ENCODE measurements around the gene GRIN1. TPM values are rescaled to one million over a fixed set of nuclear protein-coding genes. Genes with fewer than 3 reads are reported as not detected.
A peak's percentile ranks its signal among the peaks of the same experiment; 100 is the strongest.

The GRIN1 gene
- total and polyA plus RNA-seq, 2 of the 13 experiments (the other 11 are each of a cell fraction or from before 2014, with no cell fraction given): 0.13 TPM; not detected in 1

DNA sequence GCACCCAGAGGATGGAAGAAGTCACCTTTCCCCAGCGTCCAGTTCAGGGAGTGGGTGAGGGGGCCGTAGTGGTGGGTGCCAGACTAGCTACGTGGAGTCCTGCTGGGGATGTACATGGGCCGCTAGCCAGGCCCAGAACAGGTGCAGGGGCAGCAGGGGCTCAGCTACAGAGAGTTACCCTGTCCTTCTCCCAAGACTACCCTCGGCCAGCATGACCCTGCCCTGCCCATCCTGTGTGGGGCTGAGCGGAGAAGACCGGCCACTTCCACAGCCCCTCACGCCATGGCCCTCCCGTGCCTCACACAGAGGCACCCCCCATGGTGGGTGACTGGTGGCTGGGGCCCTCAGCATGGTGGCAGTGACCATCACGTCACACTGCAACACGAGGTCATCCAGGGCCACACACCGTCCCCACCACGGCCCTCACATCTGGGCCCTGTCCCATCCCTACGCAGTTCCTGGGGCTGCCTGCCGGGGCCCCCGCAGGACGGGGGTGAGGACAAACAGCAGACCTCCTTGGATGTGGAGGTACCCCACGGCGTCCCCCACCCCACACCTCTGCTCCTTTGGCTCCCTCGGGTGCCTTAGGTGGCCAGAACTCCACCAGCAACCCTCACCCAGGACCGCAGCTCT is 23.4 kb upstream of the GRIN1 start:
- peak; percentile 23 for TF ChIP-seq AGO2 (optimal IDR thresholded peaks at IDR 0.05; ENCODE audit: low read depth, low read length)
- no peak for TF ChIP-seq ZNF441 (CRISPR knock-in tag; IDR thresholded peaks at IDR 0.05; ENCODE audit: borderline replicate concordance)
- TF ChIP-seq ZNF335 (CRISPR knock-in tag; IDR thresholded peaks at IDR 0.05): no peak
- TF ChIP-seq RXRA (CRISPR knock-in tag; IDR thresholded peaks at IDR 0.05): peak; percentile 15; the same call in 1 of the 2 replicates
- TF ChIP-seq, protein P1, sequence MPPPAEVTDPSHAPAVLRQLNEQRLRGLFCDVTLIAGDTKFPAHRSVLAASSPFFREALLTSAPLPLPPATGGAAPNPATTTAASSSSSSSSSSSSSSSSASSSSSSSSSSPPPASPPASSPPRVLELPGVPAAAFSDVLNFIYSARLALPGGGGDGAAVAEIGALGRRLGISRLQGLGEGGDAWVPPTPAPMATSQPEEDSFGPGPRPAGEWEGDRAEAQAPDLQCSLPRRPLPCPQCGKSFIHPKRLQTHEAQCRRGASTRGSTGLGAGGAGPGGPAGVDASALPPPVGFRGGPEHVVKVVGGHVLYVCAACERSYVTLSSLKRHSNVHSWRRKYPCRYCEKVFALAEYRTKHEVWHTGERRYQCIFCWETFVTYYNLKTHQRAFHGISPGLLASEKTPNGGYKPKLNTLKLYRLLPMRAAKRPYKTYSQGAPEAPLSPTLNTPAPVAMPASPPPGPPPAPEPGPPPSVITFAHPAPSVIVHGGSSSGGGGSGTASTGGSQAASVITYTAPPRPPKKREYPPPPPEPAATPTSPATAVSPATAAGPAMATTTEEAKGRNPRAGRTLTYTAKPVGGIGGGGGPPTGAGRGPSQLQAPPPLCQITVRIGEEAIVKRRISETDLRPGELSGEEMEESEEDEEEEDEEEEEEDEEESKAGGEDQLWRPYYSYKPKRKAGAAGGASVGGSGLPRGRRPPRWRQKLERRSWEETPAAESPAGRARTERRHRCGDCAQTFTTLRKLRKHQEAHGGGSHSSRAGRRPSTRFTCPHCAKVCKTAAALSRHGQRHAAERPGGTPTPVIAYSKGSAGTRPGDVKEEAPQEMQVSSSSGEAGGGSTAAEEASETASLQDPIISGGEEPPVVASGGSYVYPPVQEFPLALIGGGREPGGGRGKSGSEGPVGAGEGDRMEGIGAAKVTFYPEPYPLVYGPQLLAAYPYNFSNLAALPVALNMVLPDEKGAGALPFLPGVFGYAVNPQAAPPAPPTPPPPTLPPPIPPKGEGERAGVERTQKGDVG (CRISPR knock-in tag; IDR thresholded peaks at IDR 0.05; ENCODE audit: borderline replicate concordance): no peak
- 0 out of 2 replicates have a peak, but pooled peaks have one; percentile 4 for TF ChIP-seq HNRNPL (IDR thresholded peaks at IDR 0.05; ENCODE audit: low read depth, low read length)
- no peak for TF ChIP-seq ZNF12 (CRISPR knock-in tag; IDR thresholded peaks at IDR 0.05)
- TF ChIP-seq WIZ (CRISPR knock-in tag; IDR thresholded peaks at IDR 0.05): no peak
- no peak for TF ChIP-seq ZFX (CRISPR knock-in tag; IDR thresholded peaks at IDR 0.05; ENCODE audit: low read depth)
- DNase-seq (ENCODE audit: low spot score): no peak
- no peaks in the 10 kb centered on the region for H3K27me3 ChIP-seq (ENCODE audit: control insufficient read depth in 1 of 2, insufficient read depth in 2 of 2, low read length in 2 of 2)
- H3K4me1 ChIP-seq (ENCODE audit: insufficient read depth, low read length): peaks cover 63% of the 10 kb centered on the region
- H3K4me3 ChIP-seq (replicated peaks in 1 of 3; ENCODE audit: insufficient read depth in 1 of 3, low read depth in 2 of 3, low read length in 3 of 3): no peak overlapping the region; a peak in 1 of 6 replicates
- CTCF ChIA-PET (ENCODE audit: low intra/inter-chr PET ratio, low total read pairs): interaction anchor here (1.0 kb wide), 1 partner anchor 48 kb away, joined by 3 read pairs; no protein-coding TSS in a partner anchor
- POLR2A ChIA-PET: interaction anchor here (1.1 kb wide), 1 partner anchor 74 kb away, joined by 3 read pairs; no protein-coding TSS in a partner anchor
- no TSS peak for BruUV-seq (replicated peaks)
- no peaks in the 10 kb centered on the region for H3K36me3 ChIP-seq (replicated peaks in 1 of 2; ENCODE audit: control insufficient read depth in 1 of 2, insufficient read depth in 2 of 2, low read length in 2 of 2)
- 51% methylated on average over 4 of the region's 21 CpGs for WGBS (ENCODE audit: low lambda C conversion rate)
- H2AFZ ChIP-seq (ENCODE audit: low read length): no peak overlapping the region
- no peak overlapping the region for H3K27ac ChIP-seq (ENCODE audit: extremely low read length, insufficient read depth, low read length)
- H3K4me2 ChIP-seq (ENCODE audit: low read depth, low read length): peak overlapping the region; percentile 77; the same call in 1 of the 2 replicates
- H4K20me1 ChIP-seq (ENCODE audit: insufficient read depth, low read length): no peaks in the 10 kb centered on the region
- FAIRE-seq: no peak
- H3K9me3 ChIP-seq (ENCODE audit: low read length): no peaks in the 10 kb centered on the region
- intact Hi-C loops (cut with micrococcal nuclease; ENCODE audit: unreplicated experiment) (loop anchor here (10.0 kb wide), 1 partner anchor 59 kb away; the partner anchor contains the start of genes LRRC26 and TMEM210), in situ Hi-C loops (cut with HindIII; ENCODE audit: extremely low pct_ligation_motif_present, low pct_unique_long_range_greater_than_20kb) (no loop called here)
- H3K9ac ChIP-seq (ENCODE audit: insufficient read depth, low read depth, low read length): no peak overlapping the region; the same call in 1 of the 2 replicates
- H3K79me2 ChIP-seq (ENCODE audit: insufficient read depth, low read length): no peaks in the 10 kb centered on the region
- peak; percentile 10 for ATAC-seq

Data from HepG2 (cell line).